ENCODE results near the gene TRIO.

DNA sequence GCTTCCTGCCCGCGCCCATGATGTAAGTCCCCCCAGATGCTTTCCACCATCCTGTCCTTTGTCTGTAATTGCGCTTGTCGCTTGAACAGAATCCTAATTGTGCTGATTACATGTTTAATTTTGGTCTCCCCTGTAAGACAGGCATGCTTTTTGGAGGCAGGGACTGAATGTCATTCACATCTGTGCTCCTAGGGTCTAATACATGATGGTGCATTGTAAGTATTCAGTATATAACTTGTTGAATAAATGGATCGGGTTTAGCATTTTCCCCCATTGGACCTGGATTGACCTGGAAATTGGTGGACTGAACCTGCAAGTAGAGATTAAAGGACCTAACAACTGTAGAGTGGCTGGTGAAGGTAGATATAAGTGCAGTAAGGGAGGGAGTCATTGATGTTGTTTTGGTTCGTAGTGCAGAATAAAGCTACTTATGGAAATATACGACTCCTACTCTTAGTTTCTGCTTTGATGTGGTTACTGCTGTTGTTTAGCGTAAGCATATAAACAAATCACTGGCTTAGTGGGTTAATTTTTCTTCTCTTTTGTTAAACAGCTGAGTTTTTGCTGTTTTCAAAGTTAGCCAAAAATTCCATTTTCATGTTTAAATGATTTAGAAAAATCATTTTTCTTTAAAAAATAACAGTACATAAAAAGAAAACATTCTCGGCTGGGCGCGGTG lies 57.3 kb downstream of the TRIO start:
- TF ChIP-seq, protein P1, sequence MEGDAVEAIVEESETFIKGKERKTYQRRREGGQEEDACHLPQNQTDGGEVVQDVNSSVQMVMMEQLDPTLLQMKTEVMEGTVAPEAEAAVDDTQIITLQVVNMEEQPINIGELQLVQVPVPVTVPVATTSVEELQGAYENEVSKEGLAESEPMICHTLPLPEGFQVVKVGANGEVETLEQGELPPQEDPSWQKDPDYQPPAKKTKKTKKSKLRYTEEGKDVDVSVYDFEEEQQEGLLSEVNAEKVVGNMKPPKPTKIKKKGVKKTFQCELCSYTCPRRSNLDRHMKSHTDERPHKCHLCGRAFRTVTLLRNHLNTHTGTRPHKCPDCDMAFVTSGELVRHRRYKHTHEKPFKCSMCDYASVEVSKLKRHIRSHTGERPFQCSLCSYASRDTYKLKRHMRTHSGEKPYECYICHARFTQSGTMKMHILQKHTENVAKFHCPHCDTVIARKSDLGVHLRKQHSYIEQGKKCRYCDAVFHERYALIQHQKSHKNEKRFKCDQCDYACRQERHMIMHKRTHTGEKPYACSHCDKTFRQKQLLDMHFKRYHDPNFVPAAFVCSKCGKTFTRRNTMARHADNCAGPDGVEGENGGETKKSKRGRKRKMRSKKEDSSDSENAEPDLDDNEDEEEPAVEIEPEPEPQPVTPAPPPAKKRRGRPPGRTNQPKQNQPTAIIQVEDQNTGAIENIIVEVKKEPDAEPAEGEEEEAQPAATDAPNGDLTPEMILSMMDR (IDR thresholded peaks at IDR 0.05), result no peak
- no peak for TF ChIP-seq POLR2A (IDR thresholded peaks at IDR 0.05)
